ENCODE measurements around the gene DNAAF6. TPM values are rescaled to one million over a fixed set of nuclear protein-coding genes. Genes with fewer than 3 reads are reported as not detected.

DNAAF6 gene
- total and polyA plus RNA-seq, 7 donors = not detected

DNA sequence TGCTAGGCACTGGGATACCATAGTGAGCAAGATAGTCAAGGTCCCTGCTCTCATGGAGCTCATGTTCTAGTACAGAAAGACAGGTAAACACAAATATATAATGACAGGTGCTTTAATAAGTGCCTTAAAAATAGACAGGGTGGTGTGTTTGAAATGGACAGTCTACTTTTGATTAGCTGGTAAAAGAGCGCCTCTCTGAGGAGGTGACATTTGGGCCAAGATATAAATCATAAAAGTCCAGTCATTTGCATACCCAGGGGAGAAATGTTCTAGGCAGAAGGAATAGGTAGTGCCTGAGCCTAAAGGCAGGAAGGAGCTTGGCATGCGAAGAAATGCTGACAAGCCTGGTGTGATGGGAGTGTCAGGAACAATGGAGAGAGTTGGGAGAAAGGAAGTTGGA is 83.6 kb downstream of the DNAAF6 start:
- no peaks in the 10 kb centered on the region for H3K4me1 ChIP-seq
- TF ChIP-seq CTCF (IDR thresholded peaks at IDR 0.05) = no peak
- DNase-seq = no peak
- H3K9me3 ChIP-seq = peaks cover 2% of the 10 kb centered on the region
- H3K27me3 ChIP-seq (ENCODE audit: insufficient read depth in 3 of 3, low read length in 2 of 3) = peaks cover 0 to 32% (median 0%) of the 10 kb centered on the region in 3 donors
- no peak overlapping the region for H3K27ac ChIP-seq
- no peaks in the 10 kb centered on the region for H3K36me3 ChIP-seq (ENCODE audit: insufficient read depth in 1 of 2, low read depth in 1 of 2)
- no peak for ATAC-seq
- intact Hi-C loops (cut with DNase I) = no loop called here
- H3K4me3 ChIP-seq = no peak overlapping the region
- 66 to 88% (median 78%) methylated on average over 2 of the region's 2 CpGs for WGBS, 3 donors

- H3K4me1 ChIP-seq = no peaks in the 10 kb centered on the region
- no peak overlapping the region for H3K27ac ChIP-seq
- no peak for DNase-seq
- intact Hi-C loops (cut with DNase I) = no loop called here
- no peak for TF ChIP-seq CTCF (IDR thresholded peaks at IDR 0.05)
- H3K27me3 ChIP-seq (ENCODE audit: insufficient read depth in 3 of 3, low read length in 2 of 3) = peaks cover 0 to 25% (median 0%) of the 10 kb centered on the region in 3 donors
- H3K9me3 ChIP-seq = peaks cover 2% of the 10 kb centered on the region
- no peak for ATAC-seq
- H3K4me3 ChIP-seq = no peak overlapping the region
- no peaks in the 10 kb centered on the region for H3K36me3 ChIP-seq (ENCODE audit: insufficient read depth in 1 of 2, low read depth in 1 of 2)
- WGBS, 3 donors = 51 to 74% (median 70%) methylated on average over 2 of the region's 2 CpGs
Measured at GRCh38 chrX:107293056-107293455, 86.6 kb downstream of the DNAAF6 start.

Other genes starting within 250 kb of the DNAAF6 start
- 10 to 100 TPM in 2 of 4 donors, 1 to 10 TPM in 2; 7.9 to 17.1 (median 11.0) TPM for gene MORC4, start 206.4 kb upstream of the DNAAF6 start, total RNA-seq
- 1 to 10 TPM; 2.1 to 7.5 (median 3.9) TPM for gene MORC4, start 206.4 kb upstream of the DNAAF6 start, polyA plus RNA-seq
- 10 to 100 TPM; 10.4 to 14.6 (median 14.0) TPM for gene RBM41, start 87.8 kb upstream of the DNAAF6 start, total RNA-seq
- gene RBM41, start 87.8 kb upstream of the DNAAF6 start, polyA plus RNA-seq = 10 to 100 TPM in 1 of 3 donors, 1 to 10 TPM in 2; 2.2 to 19.1 (median 5.6) TPM
- under 1 TPM in 1 of 4 donors, not detected in 3; 0.34 TPM for gene NUP62CL, start 178 bp upstream of the DNAAF6 start, total RNA-seq
- under 1 TPM in 2 of 3 donors, not detected in 1; 0.08 to 0.18 TPM for gene NUP62CL, start 178 bp upstream of the DNAAF6 start, polyA plus RNA-seq
- under 1 TPM in 1 of 4 donors, not detected in 3; 0.02 TPM for gene FRMPD3, start 243.0 kb downstream of the DNAAF6 start, total RNA-seq
- gene FRMPD3, start 243.0 kb downstream of the DNAAF6 start, polyA plus RNA-seq = under 1 TPM in 1 of 3 donors, not detected in 2; 0.01 TPM